ENCODE data around the gene NWD2.

DNA sequence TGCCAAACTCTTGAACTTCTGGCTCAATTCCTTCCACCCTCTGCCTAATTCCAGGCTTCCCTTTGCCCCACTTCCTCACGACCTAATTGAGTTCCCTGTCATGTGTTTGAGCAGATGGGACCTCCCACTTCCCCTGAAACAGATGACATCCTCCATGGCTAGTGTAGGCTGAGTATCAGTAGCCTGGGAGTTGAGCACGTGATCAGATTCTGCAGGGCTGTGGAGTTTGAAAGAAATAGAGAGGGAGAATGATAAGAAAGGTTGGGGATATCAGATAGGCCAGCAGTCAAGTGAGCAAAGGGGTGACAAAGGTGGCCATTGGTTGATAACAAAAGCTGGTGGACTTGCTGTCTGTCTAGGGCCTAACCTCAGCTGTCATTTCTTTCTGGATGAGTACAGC lies 18.8 kb upstream of the NWD2 start:
- TF ChIP-seq, protein P1, sequence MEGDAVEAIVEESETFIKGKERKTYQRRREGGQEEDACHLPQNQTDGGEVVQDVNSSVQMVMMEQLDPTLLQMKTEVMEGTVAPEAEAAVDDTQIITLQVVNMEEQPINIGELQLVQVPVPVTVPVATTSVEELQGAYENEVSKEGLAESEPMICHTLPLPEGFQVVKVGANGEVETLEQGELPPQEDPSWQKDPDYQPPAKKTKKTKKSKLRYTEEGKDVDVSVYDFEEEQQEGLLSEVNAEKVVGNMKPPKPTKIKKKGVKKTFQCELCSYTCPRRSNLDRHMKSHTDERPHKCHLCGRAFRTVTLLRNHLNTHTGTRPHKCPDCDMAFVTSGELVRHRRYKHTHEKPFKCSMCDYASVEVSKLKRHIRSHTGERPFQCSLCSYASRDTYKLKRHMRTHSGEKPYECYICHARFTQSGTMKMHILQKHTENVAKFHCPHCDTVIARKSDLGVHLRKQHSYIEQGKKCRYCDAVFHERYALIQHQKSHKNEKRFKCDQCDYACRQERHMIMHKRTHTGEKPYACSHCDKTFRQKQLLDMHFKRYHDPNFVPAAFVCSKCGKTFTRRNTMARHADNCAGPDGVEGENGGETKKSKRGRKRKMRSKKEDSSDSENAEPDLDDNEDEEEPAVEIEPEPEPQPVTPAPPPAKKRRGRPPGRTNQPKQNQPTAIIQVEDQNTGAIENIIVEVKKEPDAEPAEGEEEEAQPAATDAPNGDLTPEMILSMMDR (IDR thresholded peaks at IDR 0.05) = no peak
- TF ChIP-seq POLR2A (IDR thresholded peaks at IDR 0.05) = no peak

All from vagina (tissue), 2 donors.